HG03521 (cell line): Measurements from ENCODE around the gene MYBBP1A.
"Not testable (repeated sequence)": the region's sequence is repeated elsewhere in the genome, so short reads cannot be mapped to it uniquely, and the experiment has no call there.

Experiments used
- ATAC-seq: cut with Tn5 transposase; IDR thresholded peaks from one replicate; pipeline ENCODE4 v1.9.1; 2021; ENCODE audit warnings: mild to moderate bottlenecking, moderate library complexity; ENCODE audit not compliant: unreplicated experiment

MYBBP1A gene

GRCh38 chr17:4590981-4591453, 35.8 kb upstream of the MYBBP1A start:
- no peak for ATAC-seq

- ATAC-seq: not testable (repeated sequence)
Observed at GRCh38 chr17:4590042-4590441, 34.9 kb upstream of the MYBBP1A start.

DNA sequence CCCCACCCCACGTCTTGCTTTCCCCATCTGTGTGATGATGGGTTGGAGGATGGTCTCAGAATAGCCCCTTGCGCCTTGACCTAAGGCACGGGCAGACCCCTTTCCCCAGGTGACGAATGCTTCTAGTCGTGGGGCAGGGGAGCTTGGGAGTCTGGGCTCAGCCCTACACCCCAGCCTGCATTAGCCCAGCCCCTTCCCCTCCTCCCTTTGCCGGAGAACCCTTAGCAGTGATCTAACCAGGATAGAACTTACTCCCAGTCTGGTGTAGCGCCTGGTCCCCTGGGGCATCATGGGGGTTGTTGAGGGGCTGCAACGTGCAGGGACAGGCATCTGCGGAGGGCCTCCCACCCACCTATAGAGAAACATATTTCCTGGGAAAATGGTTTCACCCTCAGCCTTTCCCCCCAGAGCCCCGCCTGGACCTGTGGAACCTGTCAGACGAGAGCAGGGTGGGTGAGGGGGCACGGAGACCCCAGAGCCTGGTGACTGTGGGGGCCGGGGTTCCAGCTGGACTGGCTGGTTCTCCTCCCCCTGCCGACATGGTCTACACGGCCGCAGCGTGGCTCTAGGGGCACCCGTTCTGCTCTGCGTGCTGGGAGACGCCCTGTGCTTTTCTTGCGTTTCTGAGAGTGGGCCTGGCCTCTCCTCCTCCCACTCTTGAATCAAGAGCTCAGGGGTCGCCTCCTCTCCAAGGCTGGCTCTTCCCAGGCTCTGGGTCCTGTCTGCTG, 33.9 kb upstream of the MYBBP1A start:
- no peak for ATAC-seq

DNA sequence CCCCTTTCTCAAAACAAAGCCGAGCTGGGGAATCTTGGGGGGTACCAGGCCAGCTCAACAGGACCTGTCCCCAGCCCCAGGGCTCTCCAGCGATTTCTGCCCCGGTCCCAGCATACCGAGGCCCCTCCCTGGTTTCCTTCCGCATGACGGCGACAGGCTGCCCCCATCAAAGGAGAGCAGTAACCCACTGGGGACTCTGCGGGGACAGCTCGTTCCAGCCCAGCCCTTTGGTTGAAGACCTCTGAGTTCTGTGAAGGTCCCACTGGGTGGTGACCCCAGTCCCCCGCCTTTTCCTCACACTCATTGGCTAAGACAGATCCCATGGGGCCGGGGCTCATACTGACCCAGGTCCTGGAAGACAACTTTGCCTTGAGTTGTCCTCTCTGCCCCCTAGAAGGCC, 33.2 kb upstream of the MYBBP1A start:
- ATAC-seq: no peak

- no peak for ATAC-seq
Observed at GRCh38 chr17:4587803-4588202, 32.6 kb upstream of the MYBBP1A start.

DNA sequence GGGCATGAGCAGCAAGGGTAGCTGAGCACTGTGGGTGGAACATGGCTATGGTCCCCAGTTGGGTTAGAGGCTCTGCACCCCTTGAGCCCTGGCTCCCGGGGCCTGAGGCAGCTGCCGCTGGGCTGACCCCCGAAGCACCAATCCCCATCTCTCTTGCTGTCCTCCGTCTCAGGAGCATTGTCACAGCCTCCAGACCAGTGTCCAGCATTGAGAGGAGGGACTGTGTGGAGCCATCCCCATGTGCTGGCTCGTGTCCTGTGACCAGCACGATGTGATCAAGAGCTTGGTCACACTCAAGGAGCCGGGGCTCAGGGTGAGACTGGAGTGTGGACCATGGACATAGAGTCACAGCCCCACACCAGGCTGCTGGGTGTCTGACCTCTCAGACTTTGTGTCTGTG, 32.0 kb upstream of the MYBBP1A start:
- no peak for ATAC-seq

- no peak for ATAC-seq
Observed at GRCh38 chr17:4586043-4586442, 30.9 kb upstream of the MYBBP1A start.

- no peak for ATAC-seq
Observed at GRCh38 chr17:4585638-4585994, 30.4 kb upstream of the MYBBP1A start.

- ATAC-seq: no peak
Observed at GRCh38 chr17:4584917-4585637, 29.9 kb upstream of the MYBBP1A start.

DNA sequence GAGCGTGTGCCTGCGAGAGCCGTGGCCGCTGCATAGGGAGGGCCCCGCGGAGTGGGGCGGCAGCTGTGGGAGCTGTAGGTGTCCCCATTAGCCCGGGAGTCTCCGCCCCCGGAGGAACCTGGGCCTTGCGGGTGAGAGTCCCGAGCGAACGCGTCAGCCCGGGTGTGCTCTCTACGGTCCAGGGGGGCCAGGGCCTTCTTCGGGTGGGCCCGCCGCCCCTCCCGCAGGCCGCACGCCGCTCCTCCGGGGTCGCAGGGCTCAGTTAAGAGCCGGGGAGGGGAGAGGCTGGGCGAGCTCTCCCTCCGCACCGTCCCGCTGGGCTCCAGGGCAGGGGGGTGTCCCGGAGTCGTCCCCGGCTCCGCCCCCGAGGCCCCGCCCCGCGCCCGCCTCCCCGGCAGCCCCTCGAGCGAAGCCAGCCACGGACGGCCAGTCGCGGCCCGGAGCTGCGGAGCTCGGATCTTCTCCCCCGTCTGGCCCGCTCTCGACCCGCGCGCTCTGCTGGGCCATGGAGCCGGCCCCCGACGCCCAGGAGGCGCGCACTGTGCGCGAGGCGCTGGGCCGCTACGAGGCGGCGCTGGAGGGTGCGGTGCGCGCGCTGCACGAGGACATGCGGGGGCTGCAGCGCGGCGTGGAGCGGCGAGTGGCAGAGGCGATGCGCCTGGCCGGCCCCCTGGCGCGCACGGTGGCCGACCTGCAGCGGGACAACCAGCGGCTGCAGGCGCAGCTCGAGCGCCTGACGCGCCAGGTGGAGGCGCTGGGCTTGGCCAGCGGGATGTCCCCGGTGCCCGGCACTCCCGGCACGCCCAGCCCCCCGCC, 29.1 kb upstream of the MYBBP1A start, which contains the start of gene SMTNL2:
Gene SMTNL2 (plus strand): TSS at position 429 of the 816 bp plus-strand sequence. CDS start 77 bp downstream, at position 506.
- ATAC-seq: no peak

DNA sequence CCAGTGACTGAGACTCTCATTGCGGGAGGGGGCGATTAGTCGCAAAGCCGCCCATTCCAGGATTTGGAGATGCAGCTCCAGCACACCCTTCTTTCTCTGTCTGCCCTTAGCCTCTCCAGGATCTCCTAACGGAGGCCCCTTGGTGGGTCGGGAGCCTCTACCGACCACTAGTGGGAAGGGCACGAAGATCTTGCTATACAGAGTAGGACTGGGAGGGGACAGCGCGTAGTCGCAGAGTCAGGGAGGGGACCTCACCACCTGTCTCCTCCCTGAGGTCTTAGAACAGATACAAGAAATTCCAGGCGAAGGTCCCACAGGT, 28.6 kb upstream of the MYBBP1A start:
- ATAC-seq: no peak

GRCh38 chr17:4583206-4583605, 28.0 kb upstream of the MYBBP1A start:
- ATAC-seq: no peak

- ATAC-seq: no peak
Observed at GRCh38 chr17:4582691-4583090, 27.5 kb upstream of the MYBBP1A start.

DNA sequence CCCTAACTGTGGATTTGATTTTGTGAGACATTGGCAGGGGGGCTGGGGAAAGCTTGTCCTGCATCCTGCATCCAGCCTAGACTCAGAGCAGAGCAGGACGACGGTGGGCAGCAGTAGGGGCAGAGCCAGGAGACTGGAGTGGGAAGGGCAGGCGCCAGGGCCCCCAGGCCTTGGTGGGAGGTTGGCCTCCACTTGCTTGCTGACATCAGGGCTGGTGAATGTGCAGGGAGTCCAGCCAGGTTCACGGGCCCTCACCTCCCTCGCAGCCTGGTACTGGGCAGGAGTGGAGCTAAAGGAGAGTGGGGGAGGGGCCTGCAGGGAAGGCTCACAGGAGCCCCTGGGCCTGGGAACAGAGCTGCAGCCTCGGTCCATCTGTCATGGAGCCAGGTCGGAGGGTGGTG, 26.9 kb upstream of the MYBBP1A start:
- no peak for ATAC-seq

- no peak for ATAC-seq
Observed at GRCh38 chr17:4580291-4580690, 25.1 kb upstream of the MYBBP1A start.

- no peak for ATAC-seq
Observed at GRCh38 chr17:4579678-4580077, 24.5 kb upstream of the MYBBP1A start.

DNA sequence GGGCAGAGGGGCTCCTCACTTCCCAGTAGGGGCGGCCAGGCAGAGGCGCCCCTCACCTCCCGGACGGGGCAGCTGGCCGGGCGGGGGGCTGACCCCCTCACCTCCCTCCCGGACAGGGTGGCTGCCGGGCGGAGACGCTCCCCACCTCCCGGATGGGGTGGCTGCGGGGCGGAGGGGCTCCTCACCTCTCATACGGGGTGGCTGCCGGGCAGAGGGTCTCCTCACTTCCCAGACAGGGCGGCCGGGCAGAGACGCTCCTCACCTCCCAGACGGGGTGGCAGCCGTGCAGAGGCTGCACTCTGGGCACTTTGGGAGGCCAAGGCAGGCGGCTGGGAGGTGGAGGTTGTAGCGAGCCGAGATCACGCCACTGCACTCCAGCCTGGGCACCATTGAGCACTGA, 23.2 kb upstream of the MYBBP1A start:
- ATAC-seq: not testable (repeated sequence)

DNA sequence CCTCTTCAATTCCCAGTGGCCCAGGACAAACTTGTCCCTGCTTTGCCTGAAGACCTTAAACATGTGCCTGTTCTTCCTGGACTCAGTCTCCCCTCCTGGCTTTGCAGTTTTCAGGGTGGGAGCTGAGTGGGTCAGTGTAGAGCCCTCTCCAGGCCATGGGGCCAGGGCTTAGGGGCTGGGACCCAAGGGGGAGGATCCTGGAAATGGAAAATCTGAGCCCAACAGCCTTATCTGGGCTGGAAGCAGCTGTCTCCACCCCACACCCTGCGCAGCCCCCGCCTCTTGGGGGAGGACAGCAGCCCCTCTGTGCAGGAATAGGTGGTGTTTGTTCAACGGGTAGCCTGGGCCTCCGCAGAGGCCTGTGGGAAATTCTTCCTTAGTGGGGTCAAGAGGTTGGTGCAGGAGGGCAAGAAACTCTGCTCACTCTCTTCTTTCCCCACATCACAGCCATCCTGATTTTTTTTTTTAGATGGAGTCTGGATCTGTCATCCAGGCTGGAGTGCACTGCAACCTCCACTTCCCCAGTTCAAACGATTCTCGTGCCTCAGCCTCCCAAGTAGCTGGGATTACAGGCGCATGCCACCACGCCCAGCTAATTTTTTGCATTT, 22.3 kb upstream of the MYBBP1A start:
- no peak for ATAC-seq

GRCh38 chr17:4576729-4577322, 21.6 kb upstream of the MYBBP1A start:
- ATAC-seq: no peak

DNA sequence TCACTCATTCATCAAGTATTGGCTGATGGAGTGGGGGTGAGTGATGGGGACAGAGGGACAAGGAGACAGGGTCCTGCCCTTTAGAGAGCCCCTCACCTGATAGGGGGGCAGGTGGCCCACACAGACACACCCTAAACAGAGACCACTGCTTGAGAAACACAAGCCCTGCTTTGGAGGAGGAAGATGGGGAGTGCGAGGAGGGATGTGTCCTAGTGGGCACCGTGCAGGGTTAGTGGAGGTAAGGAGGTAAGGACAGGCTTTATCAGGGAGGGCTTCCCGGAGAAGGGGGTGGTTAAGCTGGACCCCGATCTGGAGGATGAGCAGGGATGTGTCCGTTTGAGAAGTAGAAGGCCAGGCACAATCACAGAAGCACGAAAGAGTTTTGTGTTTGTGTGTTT, 21.0 kb upstream of the MYBBP1A start:
- no peak for ATAC-seq
